ENCODE measurements around the gene DGKH. TPM values are rescaled to one million over a fixed set of nuclear protein-coding genes. Genes with fewer than 3 reads are reported as not detected.

Gene DGKH
- total RNA-seq, 1 experiment from 2014 or later = 9.2 TPM

GRCh38 chr13:42123600-42123999, 75.2 kb downstream of the DGKH start:
- no peak for DNase-seq (ENCODE audit: low read depth, low spot score)
- POLR2A ChIA-PET = no interaction called here
- H3K27me3 ChIP-seq (ENCODE audit: insufficient read depth, low read length) = no peaks in the 10 kb centered on the region
- H3K4me3 ChIP-seq (replicated peaks in 1 of 2; ENCODE audit: low read depth in 1 of 2, low read length in 2 of 2) = no peak overlapping the region
- peaks cover 3 to 4% of the 10 kb centered on the region in 2 experiments; a peak in 2 of 4 replicates for H3K4me1 ChIP-seq (ENCODE audit: control insufficient read depth in 1 of 2, insufficient read depth in 2 of 2, low read length in 2 of 2)
- no peak overlapping the region for H3K9ac ChIP-seq (ENCODE audit: low read length)
- no peak overlapping the region for H3K4me2 ChIP-seq (ENCODE audit: low read length)
- H2AFZ ChIP-seq (ENCODE audit: low read depth, low read length, poor library complexity, severe bottlenecking) = no peak overlapping the region
- no peaks in the 10 kb centered on the region for H3K9me2 ChIP-seq (ENCODE audit: insufficient read depth)
- no peaks in the 10 kb centered on the region for H3K36me3 ChIP-seq (ENCODE audit: control insufficient read depth in 1 of 2, insufficient read depth in 2 of 2, low read length in 2 of 2)
- no TSS peak for BruUV-seq (replicated peaks)
- no peaks in the 10 kb centered on the region for H3K79me2 ChIP-seq (ENCODE audit: insufficient read depth, low read length)
- intact Hi-C loops (cut with micrococcal nuclease) = no loop called here
- H3K9me3 ChIP-seq (ENCODE audit: control insufficient read depth in 1 of 2, insufficient read depth in 1 of 2, low read depth in 1 of 2, low read length in 2 of 2) = no peaks in the 10 kb centered on the region
- CTCF ChIA-PET = no interaction called here
- no peaks in the 10 kb centered on the region for H4K20me1 ChIP-seq (ENCODE audit: insufficient read depth)
- H3K27ac ChIP-seq (ENCODE audit: low read depth, low read length) = no peak overlapping the region
- TF ChIP-seq YY1 (IDR thresholded peaks at IDR 0.05; ENCODE audit: extremely low read depth, insufficient replicate concordance, low read depth, low read length) (no peak), POLR2A (IDR thresholded peaks at IDR 0.05; ENCODE audit: borderline replicate concordance, extremely low read depth, insufficient read depth, insufficient read length) (no peak), EGR1 (IDR thresholded peaks at IDR 0.05; ENCODE audit: low read depth) (no peak), RAD21 (IDR thresholded peaks at IDR 0.05; ENCODE audit: low read depth) (no peak), EZH2phosphoT487 (IDR thresholded peaks at IDR 0.05; ENCODE audit: borderline replicate concordance) (no peak)
- TF ChIP-seq, protein P1, sequence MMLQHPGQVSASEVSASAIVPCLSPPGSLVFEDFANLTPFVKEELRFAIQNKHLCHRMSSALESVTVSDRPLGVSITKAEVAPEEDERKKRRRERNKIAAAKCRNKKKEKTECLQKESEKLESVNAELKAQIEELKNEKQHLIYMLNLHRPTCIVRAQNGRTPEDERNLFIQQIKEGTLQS (IDR thresholded peaks at IDR 0.05) = no peak
- ATAC-seq = no peak
- RAD21 ChIA-PET (ENCODE audit: low non-redundant PET in 1 of 2, low total read pairs in 2 of 2, uncharacterized antibody in 2 of 2, unreplicated experiment in 2 of 2) = no interaction called here

GRCh38 chr13:42125046-42125445, 76.6 kb downstream of the DGKH start:
- Histone ChIP-seq H3K79me2 (ENCODE audit: insufficient read depth, low read length) (no peaks in the 10 kb centered on the region), H3K4me1 (ENCODE audit: control insufficient read depth in 1 of 2, insufficient read depth in 2 of 2, low read length in 2 of 2) (peaks cover 0 to under 1% of the 10 kb centered on the region in 2 experiments; a peak in 1 of 4 replicates), H3K9ac (ENCODE audit: low read length) (no peak overlapping the region), H3K36me3 (ENCODE audit: control insufficient read depth in 1 of 2, insufficient read depth in 2 of 2, low read length in 2 of 2) (no peaks in the 10 kb centered on the region), H4K20me1 (ENCODE audit: insufficient read depth) (no peaks in the 10 kb centered on the region), H3K27ac (ENCODE audit: low read depth, low read length) (no peak overlapping the region), H3K27me3 (ENCODE audit: insufficient read depth, low read length) (no peaks in the 10 kb centered on the region), H3K4me3 (replicated peaks in 1 of 2; ENCODE audit: low read depth in 1 of 2, low read length in 2 of 2) (no peak overlapping the region), H3K9me3 (ENCODE audit: control insufficient read depth in 1 of 2, insufficient read depth in 1 of 2, low read depth in 1 of 2, low read length in 2 of 2) (no peaks in the 10 kb centered on the region), H3K4me2 (ENCODE audit: low read length) (no peak overlapping the region), H3K9me2 (ENCODE audit: insufficient read depth) (no peaks in the 10 kb centered on the region), H2AFZ (ENCODE audit: low read depth, low read length, poor library complexity, severe bottlenecking) (no peak overlapping the region)
- TF ChIP-seq ZFX (IDR thresholded peaks at IDR 0.05) (no peak), EZH2phosphoT487 (IDR thresholded peaks at IDR 0.05; ENCODE audit: borderline replicate concordance) (no peak), ZNF274 (IDR thresholded peaks at IDR 0.05; ENCODE audit: low read depth, low read length) (no peak), SIN3A (IDR thresholded peaks at IDR 0.05; ENCODE audit: low read depth) (no peak), RAD21 (IDR thresholded peaks at IDR 0.05; ENCODE audit: low read depth) (no peak)
- intact Hi-C loops (cut with micrococcal nuclease) = no loop called here
- ATAC-seq = no peak
- ChIA-PET POLR2A (no interaction called here), RAD21 (ENCODE audit: low non-redundant PET in 1 of 2, low total read pairs in 2 of 2, uncharacterized antibody in 2 of 2, unreplicated experiment in 2 of 2) (no interaction called here), CTCF (no interaction called here)
- BruUV-seq (replicated peaks) = no TSS peak
- DNase-seq (ENCODE audit: low read depth, low spot score) = no peak

All from HCT116 (cell line).